OCI-LY7 (cell line): Measurements from ENCODE around the gene HAVCR1. TPM values are rescaled to one million over a fixed set of nuclear protein-coding genes. Genes with fewer than 3 reads are reported as not detected.
A peak's percentile ranks its signal among the peaks of the same experiment; 100 is the strongest.

Experiments
- BruUV-seq: library from RNA; stranded (reverse); fragments of 400-500 nt; replicated peaks from 2 replicates; lab custom pipeline; 2021; lab: Mats Ljungman, UMichigan
- CTCF ChIA-PET: fragments of 300-600 bp; sonication (Branson Sonifier 250); formaldehyde crosslinking; loops from one replicate; lab custom pipeline; 2022; ENCODE audit warnings: antibody characterized with exemption; ENCODE audit not compliant: unreplicated experiment; lab: Charles Lee
- POLR2A ChIA-PET: fragments of 300-600 bp; sonication (Branson Sonifier 250); formaldehyde crosslinking; loops from one replicate; lab custom pipeline; 2022; ENCODE audit warnings: antibody characterized with exemption; lab: Charles Lee
- DNase-seq: peaks from one replicate; pipeline ENCODE4 v3.0.0-alpha.2; 2015; ENCODE audit warnings: low spot score
- H2AFZ ChIP-seq: fragments of 200-600 bp; sonication (generic), shearing (Covaris generic); 2 replicates; pipeline ENCODE4 v1.6.1; 2014; ENCODE audit warnings: mild to moderate bottlenecking, antibody characterized with exemption, low read length, moderate library complexity
- H3K27ac ChIP-seq: fragments of 200-600 bp; sonication (generic); 2 replicates; pipeline ENCODE4 v1.5.1; 2014; ENCODE audit warnings: mixed run types, low read depth, mild to moderate bottlenecking, moderate library complexity, low read length, inconsistent platforms; ENCODE audit not compliant: poor library complexity, severe bottlenecking
- H3K36me3 ChIP-seq: fragments of 200-600 bp; sonication (generic); 2 replicates; pipeline ENCODE4 v1.6.1; 2014; ENCODE audit warnings: mild to moderate bottlenecking, antibody characterized with exemption, low read length, moderate library complexity, mixed read lengths; ENCODE audit not compliant: insufficient read depth
- H3K4me1 ChIP-seq: fragments of 200-600 bp; sonication (generic); 2 replicates; pipeline ENCODE4 v1.5.1; 2014; ENCODE audit warnings: mild to moderate bottlenecking, low read length; ENCODE audit not compliant: insufficient read depth, poor library complexity, severe bottlenecking
- H3K4me2 ChIP-seq: fragments of 200-600 bp; sonication (generic); 2 replicates; pipeline ENCODE4 v1.6.1; 2014; ENCODE audit warnings: mild to moderate bottlenecking, low read length
- H3K4me3 ChIP-seq: fragments of 200-600 bp; sonication (generic); 2 replicates; pipeline ENCODE4 v1.5.1; 2014; ENCODE audit warnings: mild to moderate bottlenecking, low read depth, low read length; ENCODE audit not compliant: poor library complexity, severe bottlenecking
- H3K79me2 ChIP-seq: fragments of 200-600 bp; sonication (generic); 2 replicates; pipeline ENCODE4 v1.6.1; 2016; ENCODE audit warnings: low read depth, mild to moderate bottlenecking, low read length, moderate library complexity, mixed read lengths; ENCODE audit not compliant: insufficient read depth
- H3K9me2 ChIP-seq: fragments of 200-600 bp; sonication (generic); 2 replicates; pipeline ENCODE4 v1.6.1; 2016; ENCODE audit warnings: mild to moderate bottlenecking, low read length, mixed read lengths; ENCODE audit not compliant: insufficient read depth
- H3K9me3 ChIP-seq: fragments of 200-600 bp; sonication (generic); 2 replicates; pipeline ENCODE4 v1.6.1; 2014; ENCODE audit warnings: mild to moderate bottlenecking, mixed run types, low read length, mixed read lengths
- H4K20me1 ChIP-seq: fragments of 200-600 bp; sonication (generic); 2 replicates; pipeline ENCODE4 v1.6.1; 2014; ENCODE audit warnings: mild to moderate bottlenecking, antibody characterized with exemption, low read length, moderate library complexity, mixed read lengths; ENCODE audit not compliant: insufficient read depth
- CTCF ChIP-seq: fragments of 200-600 bp; sonication (generic); conservative IDR thresholded peaks from 2 replicates; pipeline ENCODE4 v1.5.1; 2014; ENCODE audit warnings: mild to moderate bottlenecking, antibody characterized with exemption, low read length, moderate library complexity, mixed read lengths
- EZH2phosphoT487 ChIP-seq: fragments of 200-600 bp; sonication (generic); IDR thresholded peaks from 2 replicates; pipeline ENCODE4 v1.6.1; 2018; ENCODE audit warnings: low read depth, borderline replicate concordance, mild to moderate bottlenecking, mixed run types, antibody characterized with exemption, low read length, moderate library complexity, mixed read lengths
- intact Hi-C: fragments of 100-400 bp; cut with micrococcal nuclease; formaldehyde crosslinking; loops from one replicate; pipeline ENCODE4 v1.10.0; 2022; ENCODE audit not compliant: unreplicated experiment
- total RNA-seq, 2 experiments: library from RNA; depleted of rRNA in 1 of 2; stranded (reverse); fragments of >200 nt in 1 of 2; shearing (Covaris generic) in 1 of 2; gene quantifications; 2 replicates each; pipeline ENCODE4 v1.2.3, GENCODE V29; 2014 to 2022

Gene HAVCR1
- total RNA-seq, 2 experiments from 2014 or later, result not detected

- ChIA-PET CTCF (interaction anchor here (0.6 kb wide), 1 partner anchor 89 kb away, joined by 3 read pairs; no protein-coding TSS in a partner anchor), POLR2A (interaction anchor here (0.7 kb wide), 1 partner anchor 108 kb away, joined by 3 read pairs; no protein-coding TSS in a partner anchor)
- peaks cover 3% of the 10 kb centered on the region; the same call in 1 of the 2 replicates for H3K36me3 ChIP-seq
- H3K9me3 ChIP-seq, result peaks cover 18% of the 10 kb centered on the region; the same call in 1 of the 2 replicates
- H2AFZ ChIP-seq, result no peak overlapping the region
- no TSS peak for BruUV-seq
- no peak overlapping the region for H3K27ac ChIP-seq
- intact Hi-C loops, result loop anchor here (10.0 kb wide), 1 partner anchor 347 kb away; no protein-coding TSS in a partner anchor
- no peak for DNase-seq
- H3K4me3 ChIP-seq, result no peak overlapping the region
- TF ChIP-seq EZH2phosphoT487 (no peak), CTCF (no peak)
- H3K4me2 ChIP-seq, result no peak overlapping the region
- H4K20me1 ChIP-seq, result no peaks in the 10 kb centered on the region
- H3K4me1 ChIP-seq, result peaks cover 30% of the 10 kb centered on the region
- H3K79me2 ChIP-seq, result no peaks in the 10 kb centered on the region
- H3K9me2 ChIP-seq, result no peaks in the 10 kb centered on the region
These were observed 36.9 kb downstream of the HAVCR1 start for GRCh38 chr5:157022024-157022423.

GRCh38 chr5:157020511-157021222 lies 38.2 kb downstream of the HAVCR1 start:
- Histone ChIP-seq H3K4me1 (peaks cover 16% of the 10 kb centered on the region), H2AFZ (peak overlapping the region; percentile 14; the same call in 1 of the 2 replicates), H3K9me2 (no peaks in the 10 kb centered on the region), H3K27ac (no peak overlapping the region), H3K4me3 (no peak overlapping the region), H4K20me1 (no peaks in the 10 kb centered on the region), H3K4me2 (no peak overlapping the region), H3K9me3 (peaks cover 18% of the 10 kb centered on the region; the same call in 1 of the 2 replicates), H3K79me2 (no peaks in the 10 kb centered on the region), H3K36me3 (peaks cover 3% of the 10 kb centered on the region; the same call in 1 of the 2 replicates)
- CTCF ChIA-PET, result no interaction called here
- BruUV-seq, result no TSS peak
- DNase-seq, result no peak
- TF ChIP-seq EZH2phosphoT487, result no peak
- TF ChIP-seq CTCF, result no peak
- intact Hi-C loops, result loop anchor here (10.0 kb wide), 1 partner anchor 346 kb away; no protein-coding TSS in a partner anchor
- POLR2A ChIA-PET, result no interaction called here
